OCI-LY1 (cell line): ENCODE data around the gene ITGAE.

Experiments used
- H2AFZ ChIP-seq: fragments of 200-600 bp; sonication (generic), shearing (Covaris generic); 2 replicates; pipeline ENCODE4 v1.6.0; 2014; ENCODE audit warnings: antibody characterized with exemption, mild to moderate bottlenecking, low read length
- H3F3A ChIP-seq: fragments of 200-600 bp; sonication (generic), shearing (Covaris generic); 2 replicates; pipeline ENCODE4 v1.6.0; 2014; ENCODE audit warnings: mild to moderate bottlenecking, antibody characterized with exemption, low read length, moderate library complexity; ENCODE audit not compliant: insufficient read depth
- H3K27ac ChIP-seq: fragments of 200-600 bp; sonication (generic); 2 replicates; pipeline ENCODE4 v1.5.1; 2014; ENCODE audit warnings: low read length, mixed run types, mild to moderate bottlenecking, low read depth; ENCODE audit not compliant: poor library complexity, severe bottlenecking
- H3K27me3 ChIP-seq: fragments of 200-600 bp; sonication (generic); 2 replicates; pipeline ENCODE4 v1.6.0; 2014; ENCODE audit warnings: antibody characterized with exemption, mild to moderate bottlenecking, low read length, moderate library complexity; ENCODE audit not compliant: insufficient read depth
- H3K36me3 ChIP-seq: fragments of 200-600 bp; sonication (generic); 2 replicates; pipeline ENCODE4 v1.6.1; 2014; ENCODE audit warnings: mild to moderate bottlenecking, antibody characterized with exemption, low read length, moderate library complexity, mixed read lengths; ENCODE audit not compliant: insufficient read depth
- H3K4me1 ChIP-seq: fragments of 200-600 bp; sonication (generic); 2 replicates; pipeline ENCODE4 v1.5.1; 2014; ENCODE audit warnings: mild to moderate bottlenecking, low read length, moderate library complexity; ENCODE audit not compliant: insufficient read depth, severe bottlenecking
- H3K4me2 ChIP-seq: fragments of 200-600 bp; sonication (generic), shearing (Covaris generic); 2 replicates; pipeline ENCODE4 v1.6.1; 2014; ENCODE audit warnings: low read length
- H3K4me3 ChIP-seq: fragments of 200-600 bp; sonication (generic); 2 replicates; pipeline ENCODE4 v1.5.1; 2014; ENCODE audit warnings: low read length, low read depth, mild to moderate bottlenecking, mixed read lengths; ENCODE audit not compliant: poor library complexity, severe bottlenecking
- H3K79me2 ChIP-seq: fragments of 200-600 bp; shearing (Covaris generic); 2 replicates; pipeline ENCODE4 v1.6.1; 2016; ENCODE audit warnings: mixed run types, low read length, mixed read lengths; ENCODE audit not compliant: insufficient read depth
- H3K9ac ChIP-seq: fragments of 200-600 bp; sonication (generic), shearing (Covaris generic); 2 replicates; pipeline ENCODE4 v1.6.1; 2014; ENCODE audit warnings: mild to moderate bottlenecking, low read length, mixed read lengths
- H3K9me2 ChIP-seq: fragments of 200-600 bp; sonication (generic), shearing (Covaris generic); 2 replicates; pipeline ENCODE4 v1.6.1; 2014; ENCODE audit warnings: low read depth, mild to moderate bottlenecking, low read length, mixed read lengths
- H3K9me3 ChIP-seq: fragments of 200-600 bp; shearing (Covaris generic); 2 replicates; pipeline ENCODE4 v1.6.1; 2014; ENCODE audit warnings: low read length, mixed read lengths
- H4K20me1 ChIP-seq: fragments of 200-600 bp; sonication (generic), shearing (Covaris generic); 2 replicates; pipeline ENCODE4 v1.6.0; 2016; ENCODE audit warnings: mild to moderate bottlenecking, low read length; ENCODE audit not compliant: insufficient read depth
- CTCF ChIP-seq: fragments of 200-600 bp; sonication (generic), shearing (Covaris generic); IDR thresholded peaks from 2 replicates; pipeline ENCODE4 v1.5.1; 2017; ENCODE audit warnings: mild to moderate bottlenecking, antibody characterized with exemption, low read length, moderate library complexity, mixed read lengths
- EZH2 ChIP-seq: fragments of 200-600 bp; sonication (generic), shearing (Covaris generic); IDR thresholded peaks from 2 replicates; pipeline ENCODE4 v1.8.0; 2017; ENCODE audit warnings: borderline replicate concordance, mixed run types, mild to moderate bottlenecking, antibody characterized with exemption, low read length, moderate library complexity, mixed read lengths

Gene ITGAE

GRCh38 chr17:3688027-3688553 is 112.9 kb downstream of the ITGAE start:
- Histone ChIP-seq H4K20me1 (no peaks in the 10 kb centered on the region), H3K4me2 (peak overlapping the region; percentile 51), H3K27ac (peak overlapping the region; percentile 92), H3K9ac (peak overlapping the region; percentile 44; the same call in 1 of the 2 replicates), H3K4me1 (peaks cover 39% of the 10 kb centered on the region), H3K9me2 (no peaks in the 10 kb centered on the region), H2AFZ (no peak overlapping the region), H3K9me3 (no peaks in the 10 kb centered on the region), H3F3A (no peaks in the 10 kb centered on the region; the same call in 1 of the 2 replicates), H3K36me3 (peaks cover 5% of the 10 kb centered on the region; the same call in 1 of the 2 replicates), H3K27me3 (no peaks in the 10 kb centered on the region), H3K79me2 (no peaks in the 10 kb centered on the region), H3K4me3 (peak overlapping the region; percentile 25)
- TF ChIP-seq EZH2 (no peak), CTCF (no peak)

- peaks cover 24% of the 10 kb centered on the region for H3K4me1 ChIP-seq
- no peaks in the 10 kb centered on the region; the same call in 1 of the 2 replicates for H3F3A ChIP-seq
- H3K27ac ChIP-seq, result peak overlapping the region; percentile 88
- H3K9me2 ChIP-seq, result no peaks in the 10 kb centered on the region
- H3K9ac ChIP-seq, result no peak overlapping the region
- H2AFZ ChIP-seq, result no peak overlapping the region
- no peak overlapping the region for H3K4me2 ChIP-seq
- H4K20me1 ChIP-seq, result no peaks in the 10 kb centered on the region
- TF ChIP-seq EZH2, result no peak
- TF ChIP-seq CTCF, result no peak
- H3K79me2 ChIP-seq, result no peaks in the 10 kb centered on the region
- H3K4me3 ChIP-seq, result no peak overlapping the region
- no peaks in the 10 kb centered on the region for H3K27me3 ChIP-seq
- peaks cover 12% of the 10 kb centered on the region; the same call in 1 of the 2 replicates for H3K36me3 ChIP-seq
- no peaks in the 10 kb centered on the region for H3K9me3 ChIP-seq
Observed at GRCh38 chr17:3685174-3685573, 115.8 kb downstream of the ITGAE start.

- no peaks in the 10 kb centered on the region for H3K27me3 ChIP-seq
- H2AFZ ChIP-seq, result no peak overlapping the region
- H4K20me1 ChIP-seq, result no peaks in the 10 kb centered on the region
- H3K9me2 ChIP-seq, result no peaks in the 10 kb centered on the region
- H3F3A ChIP-seq, result no peaks in the 10 kb centered on the region; the same call in 1 of the 2 replicates
- no peak overlapping the region for H3K4me3 ChIP-seq
- no peak overlapping the region for H3K27ac ChIP-seq
- H3K9me3 ChIP-seq, result no peaks in the 10 kb centered on the region
- no peak overlapping the region for H3K9ac ChIP-seq
- H3K36me3 ChIP-seq, result peaks cover 7% of the 10 kb centered on the region; the same call in 1 of the 2 replicates
- H3K4me2 ChIP-seq, result no peak overlapping the region
- H3K79me2 ChIP-seq, result no peaks in the 10 kb centered on the region
- peaks cover 3% of the 10 kb centered on the region for H3K4me1 ChIP-seq
- no peak for TF ChIP-seq EZH2
- TF ChIP-seq CTCF, result peak; percentile 97
Observed at GRCh38 chr17:3683054-3683511, 117.9 kb downstream of the ITGAE start.
